ENCODE measurements around the gene TOX3. TPM values are rescaled to one million over a fixed set of nuclear protein-coding genes. Genes with fewer than 3 reads are reported as not detected.

The TOX3 gene
- total RNA-seq, 1 donor from 2014 or later: 10.5 TPM

- TF ChIP-seq CTCF (conservative IDR thresholded peaks at IDR 0.05; ENCODE audit: low read depth, low read length): no peak
- DNase-seq (ENCODE audit: low read depth): no peak
- H3K4me3 ChIP-seq (ENCODE audit: low read depth, low read length): no peak overlapping the region
Measured at GRCh38 chr16:52463904-52464303, 83.0 kb downstream of the TOX3 start.

- TF ChIP-seq CTCF (conservative IDR thresholded peaks at IDR 0.05; ENCODE audit: low read depth, low read length): no peak
- DNase-seq (ENCODE audit: low read depth): no peak
- no peak overlapping the region for H3K4me3 ChIP-seq (ENCODE audit: low read depth, low read length)
Measured at GRCh38 chr16:52462816-52463215, 84.1 kb downstream of the TOX3 start.

GRCh38 chr16:52460639-52461178 is 86.2 kb downstream of the TOX3 start:
- DNase-seq (ENCODE audit: low read depth): no peak
- TF ChIP-seq CTCF (conservative IDR thresholded peaks at IDR 0.05; ENCODE audit: low read depth, low read length): no peak
- H3K4me3 ChIP-seq (ENCODE audit: low read depth, low read length): no peak overlapping the region

DNA sequence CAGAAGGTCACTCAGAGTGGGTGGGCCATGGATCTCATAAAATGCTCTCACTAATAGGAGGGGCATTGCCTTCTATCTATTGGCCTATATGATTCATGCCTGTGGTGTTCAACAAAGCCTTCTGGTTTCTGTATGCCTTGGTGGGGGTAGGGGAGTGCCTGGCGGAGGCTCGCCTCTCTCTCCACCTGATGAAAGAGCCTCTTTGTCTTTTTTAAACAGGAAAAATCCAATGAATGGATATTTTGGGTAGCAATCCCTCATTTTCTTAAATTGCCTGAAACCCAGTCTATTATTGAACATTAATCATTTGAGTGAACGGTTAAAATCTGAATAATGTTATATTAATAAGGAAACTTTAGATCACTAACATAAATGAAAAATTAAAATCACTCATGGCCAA is 90.6 kb downstream of the TOX3 start:
- DNase-seq (ENCODE audit: low read depth): no peak
- TF ChIP-seq CTCF (conservative IDR thresholded peaks at IDR 0.05; ENCODE audit: low read depth, low read length): no peak
- no peak overlapping the region for H3K4me3 ChIP-seq (ENCODE audit: low read depth, low read length)

GRCh38 chr16:52455549-52456277 is 91.2 kb downstream of the TOX3 start:
- TF ChIP-seq CTCF (conservative IDR thresholded peaks at IDR 0.05; ENCODE audit: low read depth, low read length): no peak
- H3K4me3 ChIP-seq (ENCODE audit: low read depth, low read length): no peak overlapping the region
- DNase-seq (ENCODE audit: low read depth): no peak

DNA sequence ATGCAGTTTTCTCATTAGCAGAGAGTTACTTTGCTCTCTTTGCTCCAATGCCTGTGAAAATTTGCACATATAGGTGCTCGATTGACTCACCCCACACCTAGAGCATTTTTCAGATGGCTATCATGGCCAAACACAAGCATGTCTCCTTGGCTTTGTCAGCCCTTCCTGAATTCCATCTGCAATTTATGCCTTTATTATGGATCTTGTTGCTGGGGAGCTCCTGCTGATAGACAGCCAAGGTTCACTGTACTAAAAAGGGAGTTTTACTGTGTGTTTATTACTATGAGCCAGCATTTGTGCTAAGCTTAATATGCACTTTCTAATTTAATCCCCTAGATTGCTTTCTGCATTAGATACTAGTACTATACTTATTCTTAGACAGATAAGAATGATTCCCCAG is 93.3 kb downstream of the TOX3 start:
- TF ChIP-seq CTCF (conservative IDR thresholded peaks at IDR 0.05; ENCODE audit: low read depth, low read length): no peak
- DNase-seq (ENCODE audit: low read depth): no peak
- H3K4me3 ChIP-seq (ENCODE audit: low read depth, low read length): no peak overlapping the region

DNA sequence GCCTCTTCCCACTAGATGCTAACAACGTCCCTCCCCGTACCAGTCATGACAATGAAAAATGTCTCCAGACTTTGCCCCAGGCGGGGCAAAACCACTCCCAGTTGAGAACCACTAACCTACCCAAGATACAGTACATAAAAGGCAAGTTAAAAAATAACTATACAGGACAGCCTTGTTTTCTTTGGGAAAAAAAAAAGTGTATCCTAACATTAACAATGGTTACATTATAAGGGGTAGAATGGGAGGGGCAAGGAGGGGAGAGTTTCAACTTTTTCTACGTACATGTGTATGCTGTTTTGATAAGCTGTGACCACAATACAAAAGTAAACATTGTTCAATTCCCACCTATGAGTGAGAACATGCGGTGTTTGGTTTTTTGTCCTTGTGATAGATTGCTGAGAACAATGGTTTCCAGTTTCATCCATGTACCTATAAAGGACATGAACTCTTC is 94.9 kb downstream of the TOX3 start:
- no peak for TF ChIP-seq CTCF (conservative IDR thresholded peaks at IDR 0.05; ENCODE audit: low read depth, low read length)
- DNase-seq (ENCODE audit: low read depth): no peak
- no peak overlapping the region for H3K4me3 ChIP-seq (ENCODE audit: low read depth, low read length)

Data from epithelial cell of proximal tubule (primary cell).